Sigmoid colon (tissue), 7 donors: ENCODE measurements around the gene NDRG2. TPM values are rescaled to one million over a fixed set of nuclear protein-coding genes. Genes with fewer than 3 reads are reported as not detected.
A peak's percentile ranks its signal among the peaks of the same experiment; 100 is the strongest.

Experiments
- DNase-seq: peaks from one replicate; pipeline ENCODE4 v3.0.0-alpha.2; 2019
- H3K27ac ChIP-seq, 4 donors: fragments of 200-600 bp; sonication (generic); one replicate each; pipeline ENCODE4 v1.5.1; 2016 to 2019; ENCODE audit warnings: mild to moderate bottlenecking in 1 of 4
- H3K27me3 ChIP-seq, 3 donors: fragments of 200-600 bp; sonication (generic); one replicate each; pipeline ENCODE4 v1.5.1; 2019; ENCODE audit warnings: mild to moderate bottlenecking in 1 of 3
- H3K36me3 ChIP-seq, 4 donors: fragments of 200-600 bp; sonication (generic); one replicate each; pipeline ENCODE4 v1.5.1; 2016 to 2019
- H3K4me1 ChIP-seq, 4 donors: fragments of 200-600 bp; sonication (generic); one replicate each; pipeline ENCODE4 v1.5.1; 2017 to 2019
- H3K4me3 ChIP-seq, 4 donors: fragments of 200-600 bp; sonication (generic); one replicate each; pipeline ENCODE4 v1.5.1; 2017 to 2019; ENCODE audit warnings: mild to moderate bottlenecking in 2 of 4, moderate library complexity in 1 of 4
- H3K9me3 ChIP-seq, 4 donors: fragments of 200-600 bp in 3 of 4; sonication (generic) in 3 of 4; one replicate each; pipeline versions ENCODE4 v1.5.1 to v1.6.1; 2013 to 2019
- CTCF ChIP-seq, 4 experiments: fragments of 450-650 bp in 3 of 4; fragments of 200-600 bp in 1 of 4; IDR thresholded peaks; one replicate each; pipeline ENCODE4 v1.5.1; 2016 to 2019; ENCODE audit warnings: antibody characterized with exemption in 4 of 4, mild to moderate bottlenecking in 3 of 4, moderate library complexity in 2 of 4
- EP300 ChIP-seq, 4 donors: sonication (generic); formaldehyde crosslinking; IDR thresholded peaks; one replicate each; pipeline ENCODE4 v1.6.1; 2017; ENCODE audit warnings: antibody characterized with exemption in 4 of 4
- POLR2A ChIP-seq, 2 donors: fragments of 450-650 bp; IDR thresholded peaks; one replicate each; pipeline ENCODE4 v1.6.1; 2016; ENCODE audit warnings: antibody characterized with exemption in 2 of 2, mild to moderate bottlenecking in 2 of 2, moderate library complexity in 2 of 2
- POLR2AphosphoS5 ChIP-seq, 4 donors: sonication (generic); formaldehyde crosslinking; IDR thresholded peaks; one replicate each; pipeline ENCODE4 v1.6.1; 2017; ENCODE audit warnings: antibody characterized with exemption in 4 of 4
- WGBS, 2 donors: extraction: QIAGEN DNeasy Blood & Tissue Kit; methylation state at CpG; one replicate each; pipeline ENCODE4 v1.1.7; 2013; 5-methylcytosine and 5-hydroxymethylcytosine counted together
- intact Hi-C: fragments of 100-400 bp; cut with DNase I; formaldehyde crosslinking; loops from one replicate; pipeline ENCODE4 v1.15.1; 2023
- polyA plus RNA-seq, 3 donors: library from polyadenylated mRNA; stranded (reverse); fragments of 200-250 nt; gene quantifications; one replicate each; pipeline ENCODE4 v1.2.3, GENCODE V29; 2013
- total RNA-seq, 4 donors: library from RNA; depleted of rRNA; stranded (reverse); fragments of >200 nt; gene quantifications; one replicate each; pipeline ENCODE4 v1.1.0, GENCODE V29; 2016
- donor health status: healthy with polysubstance abuse.
- donor health status: Bipolar disorder and iron deficiency.
- donor health status: healthy.

The NDRG2 gene
- total and polyA plus RNA-seq, 7 donors, result 114 to 276 (median 199) TPM

- TF ChIP-seq CTCF (IDR thresholded peaks at IDR 0.05) (no peak), POLR2A (IDR thresholded peaks at IDR 0.05) (no peak), POLR2AphosphoS5 (IDR thresholded peaks at IDR 0.05) (no peak), EP300 (IDR thresholded peaks at IDR 0.05) (no peak)
- H3K4me1 ChIP-seq, result peaks cover 0 to 9% (median 4%) of the 10 kb centered on the region in 4 donors
- no peak for DNase-seq
- WGBS, 2 donors, result 32 to 71% methylated on average over 13 of the region's 13 CpGs
- H3K27ac ChIP-seq, result peak overlapping the region in 1 of 4 donors; percentile 7
- no peaks in the 10 kb centered on the region for H3K27me3 ChIP-seq
- H3K4me3 ChIP-seq, result no peak overlapping the region
- H3K9me3 ChIP-seq, result no peaks in the 10 kb centered on the region
- no peaks in the 10 kb centered on the region for H3K36me3 ChIP-seq
- intact Hi-C loops, result no loop called here
Measured at GRCh38 chr14:21060614-21061346, 35.9 kb upstream of the NDRG2 start.

- intact Hi-C loops, result loop anchor here (10.0 kb wide), 1 partner anchor 55 kb away; no protein-coding TSS in a partner anchor
- no peaks in the 10 kb centered on the region for H3K9me3 ChIP-seq
- 47 to 68% methylated on average over 8 of the region's 8 CpGs for WGBS, 2 donors
- no peak overlapping the region for H3K4me3 ChIP-seq
- H3K27me3 ChIP-seq, result no peaks in the 10 kb centered on the region
- DNase-seq, result no peak
- peaks cover 0 to 9% (median 4%) of the 10 kb centered on the region in 4 donors for H3K4me1 ChIP-seq
- no peaks in the 10 kb centered on the region for H3K36me3 ChIP-seq
- peak overlapping the region in 1 of 4 donors; percentile 7 for H3K27ac ChIP-seq
- no peak for TF ChIP-seq POLR2A (IDR thresholded peaks at IDR 0.05)
- no peak for TF ChIP-seq POLR2AphosphoS5 (IDR thresholded peaks at IDR 0.05)
- no peak for TF ChIP-seq EP300 (IDR thresholded peaks at IDR 0.05)
- TF ChIP-seq CTCF (IDR thresholded peaks at IDR 0.05), result no peak
Measured at GRCh38 chr14:21059842-21060613, 35.2 kb upstream of the NDRG2 start.

DNA sequence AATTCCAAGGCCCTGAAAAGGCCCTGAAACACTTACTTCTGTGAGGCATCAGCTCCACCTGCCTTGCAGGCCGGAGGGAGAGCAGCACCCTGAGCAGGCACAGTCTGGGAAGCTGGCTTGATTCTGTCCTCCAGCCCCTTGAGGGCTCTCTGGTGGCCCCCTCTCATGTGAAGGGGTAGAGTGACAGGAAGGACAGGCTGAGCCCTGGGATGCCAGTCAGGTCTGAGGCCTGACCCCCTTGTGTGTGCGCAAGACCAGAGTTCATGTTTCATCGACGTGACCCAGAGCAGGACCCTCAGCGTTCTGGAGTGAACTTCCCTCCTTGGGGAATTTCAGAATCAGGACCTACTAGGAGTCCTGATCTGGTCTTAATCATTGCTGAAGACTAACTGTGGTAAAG is 34.0 kb upstream of the NDRG2 start:
- intact Hi-C loops, result loop anchor here (10.0 kb wide), 1 partner anchor 56 kb away; no protein-coding TSS in a partner anchor
- no peaks in the 10 kb centered on the region for H3K36me3 ChIP-seq
- 89 to 90% methylated on average over 5 of the region's 5 CpGs for WGBS, 2 donors
- DNase-seq, result no peak
- no peaks in the 10 kb centered on the region for H3K27me3 ChIP-seq
- H3K27ac ChIP-seq, result no peak overlapping the region
- peaks cover 0 to 9% (median 4%) of the 10 kb centered on the region in 4 donors for H3K4me1 ChIP-seq
- no peaks in the 10 kb centered on the region for H3K9me3 ChIP-seq
- TF ChIP-seq EP300 (IDR thresholded peaks at IDR 0.05) (no peak), POLR2AphosphoS5 (IDR thresholded peaks at IDR 0.05) (no peak), POLR2A (IDR thresholded peaks at IDR 0.05) (no peak), CTCF (IDR thresholded peaks at IDR 0.05) (no peak)
- H3K4me3 ChIP-seq, result no peak overlapping the region

GRCh38 chr14:21057803-21058675 is 33.2 kb upstream of the NDRG2 start, which contains the start of gene RNASE8:
Gene RNASE8 (plus strand): TSS chr14:21057822. CDS start chr14:21057893, 71 bp downstream.
- DNase-seq, result no peak
- intact Hi-C loops, result loop anchor here (10.0 kb wide), 1 partner anchor 57 kb away; no protein-coding TSS in a partner anchor
- Histone ChIP-seq H3K4me1 (peaks cover 0 to 2% (median under 1%) of the 10 kb centered on the region in 4 donors), H3K4me3 (no peak within 1 kb of the TSS), H3K27me3 (no peaks in the 10 kb centered on the region), H3K27ac (no peak within 1 kb of the TSS), H3K9me3 (no peaks in the 10 kb centered on the region), H3K36me3 (no peaks in the 10 kb centered on the region)
- WGBS, 2 donors, result 78 to 80% methylated on average over 8 of the region's 8 CpGs
- TF ChIP-seq POLR2A (IDR thresholded peaks at IDR 0.05), result no peak
- no peak for TF ChIP-seq CTCF (IDR thresholded peaks at IDR 0.05)
- TF ChIP-seq EP300 (IDR thresholded peaks at IDR 0.05), result no peak
- TF ChIP-seq POLR2AphosphoS5 (IDR thresholded peaks at IDR 0.05), result no peak
